ENCODE measurements around the gene KCNJ11.

Gene KCNJ11

DNA sequence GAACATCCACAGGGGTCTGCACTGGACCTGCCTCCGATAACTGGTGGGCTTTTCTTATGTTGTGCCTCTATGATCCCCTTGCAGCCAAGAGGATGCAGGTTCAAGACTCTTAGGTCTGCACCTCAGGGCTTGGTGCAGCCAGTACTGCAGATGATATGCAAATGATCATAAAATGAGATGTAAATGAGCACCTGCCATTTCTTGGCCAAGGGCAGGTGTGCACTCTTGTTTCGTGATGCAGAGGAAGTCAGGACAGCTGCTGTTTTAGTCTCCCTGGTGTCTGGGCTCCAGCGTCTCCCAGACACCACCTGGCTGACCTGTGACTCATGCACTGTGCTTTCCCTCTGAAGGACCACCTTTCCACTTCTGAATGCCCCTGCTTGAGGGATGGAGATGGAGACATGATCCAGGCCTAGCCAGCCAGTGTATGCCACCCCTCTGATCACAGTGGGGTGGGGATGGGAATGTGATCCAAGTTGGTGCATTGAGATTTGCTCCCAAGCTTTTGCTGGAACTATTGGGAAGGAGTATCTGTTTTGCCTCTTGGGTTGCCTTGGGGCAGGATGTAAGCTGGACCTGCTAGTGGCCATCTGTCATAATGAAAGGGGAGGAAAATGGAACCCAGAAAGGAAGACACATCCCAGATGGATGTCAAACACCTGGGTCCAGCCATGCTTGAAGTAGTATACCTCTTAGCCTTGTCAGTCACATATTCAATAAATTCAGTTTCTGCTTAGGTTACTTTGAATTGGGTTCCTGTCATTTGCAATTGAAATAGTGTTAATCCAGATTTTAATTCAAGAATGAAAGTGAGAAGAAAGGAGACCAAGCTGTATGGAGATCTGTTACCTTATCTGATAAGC is 3.3 kb upstream of the KCNJ11 start:
- no peak overlapping the region for H3K14ac ChIP-seq (ENCODE audit: low read length in 2 of 2)
- no peak overlapping the region for H2BK15ac ChIP-seq (ENCODE audit: low read depth, poor library complexity, severe bottlenecking)
- no peak overlapping the region for H4K8ac ChIP-seq (ENCODE audit: low read length)
- H2BK12ac ChIP-seq (ENCODE audit: low read length in 2 of 2): no peak overlapping the region
- no peak overlapping the region for H3K27ac ChIP-seq (ENCODE audit: low read length, poor library complexity, severe bottlenecking)
- H3K18ac ChIP-seq (ENCODE audit: low read depth in 1 of 2, low read length in 2 of 2): no peak overlapping the region
- no peak overlapping the region for H2BK120ac ChIP-seq (ENCODE audit: low read depth, low read length)
- H3K4me2 ChIP-seq (ENCODE audit: low read length, poor library complexity, severe bottlenecking): no peak overlapping the region
- no peak overlapping the region for H3K23ac ChIP-seq (ENCODE audit: low read length in 2 of 2)
- no peak overlapping the region for H4K91ac ChIP-seq (ENCODE audit: low read length)
- H3K9me3 ChIP-seq (ENCODE audit: control insufficient read depth, low read length): no peaks in the 10 kb centered on the region
- no peak overlapping the region for H3K4me3 ChIP-seq (ENCODE audit: insufficient read depth in 1 of 2, low read depth in 1 of 2, low read length in 2 of 2)
- H2AFZ ChIP-seq (ENCODE audit: low read depth, low read length): no peak overlapping the region
- H3K36me3 ChIP-seq (ENCODE audit: control insufficient read depth in 1 of 2, insufficient read depth in 2 of 2, low read depth in 1 of 2, low read length in 2 of 2): no peaks in the 10 kb centered on the region
- no peak overlapping the region for H2AK5ac ChIP-seq (ENCODE audit: low read length, severe bottlenecking)
- peaks cover 12% of the 10 kb centered on the region for H3K4me1 ChIP-seq (ENCODE audit: control insufficient read depth, insufficient read depth, low read depth, low read length)
- DNase-seq: no peak
- no peak overlapping the region for H3K9ac ChIP-seq (ENCODE audit: low read length)
- WGBS: 60% methylated on average over 3 of the region's 3 CpGs
- H3K79me1 ChIP-seq (replicated peaks; ENCODE audit: low read length, poor library complexity, severe bottlenecking): no peaks in the 10 kb centered on the region
- H3K27me3 ChIP-seq (ENCODE audit: control insufficient read depth in 1 of 2, insufficient read depth in 1 of 2, low read length in 2 of 2): peaks cover 39 to 57% of the 10 kb centered on the region in 2 experiments
- no peak overlapping the region for H2BK5ac ChIP-seq (ENCODE audit: low read depth, low read length, poor library complexity, severe bottlenecking)
- H3K4ac ChIP-seq (ENCODE audit: low read depth in 1 of 2, low read length in 2 of 2): no peak overlapping the region

DNA sequence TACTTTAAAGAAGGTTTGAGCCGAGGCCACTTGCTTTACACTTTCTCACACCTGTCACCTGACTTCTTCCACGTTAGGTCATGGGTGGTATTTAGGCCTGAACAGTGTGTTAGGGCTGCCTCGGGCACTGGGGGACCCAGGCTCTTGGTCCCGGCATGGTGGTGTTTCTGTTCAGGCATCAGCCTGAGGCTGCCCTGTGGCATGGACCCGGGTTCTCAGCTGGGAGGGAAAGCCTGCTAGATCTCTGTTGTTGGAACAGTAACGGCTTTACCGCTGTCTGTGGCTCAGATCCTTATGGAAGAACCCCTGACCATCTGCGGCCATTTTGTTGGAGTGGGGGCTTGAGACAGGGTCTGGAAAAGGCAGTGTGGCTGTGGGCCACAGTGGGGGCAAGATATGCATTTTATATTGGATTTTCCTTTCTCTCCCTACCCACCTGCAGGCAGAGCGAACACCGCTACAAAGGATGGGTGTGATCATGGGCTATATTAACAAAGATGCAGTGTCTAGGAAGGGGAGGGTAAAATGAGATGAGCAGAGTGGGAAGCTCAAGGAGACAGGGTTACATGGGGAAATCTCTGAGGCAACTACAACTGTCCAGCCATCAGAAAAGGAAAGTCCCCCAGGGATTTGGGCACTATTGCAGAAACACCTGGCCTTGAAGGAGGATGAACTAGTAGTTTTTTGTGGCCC is 1.6 kb upstream of the KCNJ11 start:
- Histone ChIP-seq H2BK120ac (ENCODE audit: low read depth, low read length) (no peak overlapping the region), H2BK15ac (ENCODE audit: low read depth, poor library complexity, severe bottlenecking) (no peak overlapping the region), H3K23ac (ENCODE audit: low read length in 2 of 2) (no peak overlapping the region), H2BK12ac (ENCODE audit: low read length in 2 of 2) (no peak overlapping the region), H2BK5ac (ENCODE audit: low read depth, low read length, poor library complexity, severe bottlenecking) (no peak overlapping the region), H3K27me3 (ENCODE audit: control insufficient read depth in 1 of 2, insufficient read depth in 1 of 2, low read length in 2 of 2) (peaks cover 52 to 66% of the 10 kb centered on the region in 2 experiments), H3K4me1 (ENCODE audit: control insufficient read depth, insufficient read depth, low read depth, low read length) (peaks cover 12% of the 10 kb centered on the region), H2AFZ (ENCODE audit: low read depth, low read length) (no peak overlapping the region), H3K79me1 (replicated peaks; ENCODE audit: low read length, poor library complexity, severe bottlenecking) (no peaks in the 10 kb centered on the region), H3K9me3 (ENCODE audit: control insufficient read depth, low read length) (no peaks in the 10 kb centered on the region), H3K27ac (ENCODE audit: low read length, poor library complexity, severe bottlenecking) (no peak overlapping the region), H3K4ac (ENCODE audit: low read depth in 1 of 2, low read length in 2 of 2) (no peak overlapping the region), H4K8ac (ENCODE audit: low read length) (no peak overlapping the region), H3K4me2 (ENCODE audit: low read length, poor library complexity, severe bottlenecking) (peak overlapping the region; percentile 86), H4K91ac (ENCODE audit: low read length) (no peak overlapping the region), H3K18ac (ENCODE audit: low read depth in 1 of 2, low read length in 2 of 2) (no peak overlapping the region), H3K36me3 (ENCODE audit: control insufficient read depth in 1 of 2, insufficient read depth in 2 of 2, low read depth in 1 of 2, low read length in 2 of 2) (no peaks in the 10 kb centered on the region), H3K14ac (ENCODE audit: low read length in 2 of 2) (no peak overlapping the region), H2AK5ac (ENCODE audit: low read length, severe bottlenecking) (no peak overlapping the region), H3K4me3 (ENCODE audit: insufficient read depth in 1 of 2, low read depth in 1 of 2, low read length in 2 of 2) (no peak overlapping the region), H3K9ac (ENCODE audit: low read length) (no peak overlapping the region)
- 77% methylated on average over 10 of the region's 10 CpGs for WGBS
- DNase-seq: no peak

DNA sequence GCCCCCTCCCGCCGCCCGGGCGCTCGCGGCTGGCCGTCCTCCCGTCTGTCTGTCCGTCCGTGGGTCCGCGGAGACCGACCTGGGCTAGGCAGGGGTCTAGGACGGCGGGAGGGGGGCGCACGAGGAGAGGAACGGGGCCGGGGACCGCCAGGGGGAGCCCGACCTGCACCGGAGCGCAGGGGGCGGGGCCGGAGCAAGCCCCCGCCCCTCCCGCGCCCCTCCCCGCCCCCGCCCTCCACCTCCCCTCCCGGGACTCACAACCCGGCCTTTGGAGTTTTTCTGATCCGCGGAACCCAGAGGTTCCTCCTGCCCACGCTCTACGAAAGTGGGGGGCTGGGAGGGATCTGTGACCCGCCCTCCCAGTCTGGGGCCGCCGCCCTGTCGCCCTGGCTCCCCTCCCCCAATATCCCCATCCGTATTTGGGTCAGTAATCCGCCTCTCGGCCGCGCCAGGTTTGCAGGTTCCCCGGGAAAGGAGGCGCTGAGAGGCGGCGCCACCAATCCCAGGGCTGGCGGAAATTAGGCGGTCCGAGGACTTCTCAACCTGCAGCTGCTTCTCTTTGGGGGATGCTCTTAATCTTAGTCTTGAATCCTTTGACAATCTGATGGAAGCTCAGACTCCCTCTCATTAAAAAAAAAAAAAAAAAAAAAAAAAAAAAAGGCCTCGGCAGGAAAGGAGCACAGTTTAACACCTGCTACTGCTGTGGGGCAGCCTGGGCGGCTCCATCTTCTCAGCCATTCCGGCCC is 925 bp upstream of the KCNJ11 start:
- Histone ChIP-seq H2BK120ac (ENCODE audit: low read depth, low read length) (peak overlapping the region; percentile 80), H3K23ac (ENCODE audit: low read length in 2 of 2) (no peak overlapping the region), H3K9me3 (ENCODE audit: control insufficient read depth, low read length) (no peaks in the 10 kb centered on the region), H3K27me3 (ENCODE audit: control insufficient read depth in 1 of 2, insufficient read depth in 1 of 2, low read length in 2 of 2) (peaks cover 53 to 63% of the 10 kb centered on the region in 2 experiments), H3K18ac (ENCODE audit: low read depth in 1 of 2, low read length in 2 of 2) (no peak overlapping the region), H3K4ac (ENCODE audit: low read depth in 1 of 2, low read length in 2 of 2) (no peak overlapping the region), H2BK12ac (ENCODE audit: low read length in 2 of 2) (no peak overlapping the region), H4K91ac (ENCODE audit: low read length) (no peak overlapping the region), H3K9ac (ENCODE audit: low read length) (no peak overlapping the region), H3K27ac (ENCODE audit: low read length, poor library complexity, severe bottlenecking) (no peak overlapping the region), H2BK15ac (ENCODE audit: low read depth, poor library complexity, severe bottlenecking) (peak overlapping the region; percentile 31), H2BK5ac (ENCODE audit: low read depth, low read length, poor library complexity, severe bottlenecking) (no peak overlapping the region), H3K4me1 (ENCODE audit: control insufficient read depth, insufficient read depth, low read depth, low read length) (peaks cover 12% of the 10 kb centered on the region), H3K4me2 (ENCODE audit: low read length, poor library complexity, severe bottlenecking) (peak overlapping the region; percentile 86), H2AK5ac (ENCODE audit: low read length, severe bottlenecking) (no peak overlapping the region), H4K8ac (ENCODE audit: low read length) (peak overlapping the region; percentile 46), H2AFZ (ENCODE audit: low read depth, low read length) (peak overlapping the region; percentile 68), H3K4me3 (ENCODE audit: insufficient read depth in 1 of 2, low read depth in 1 of 2, low read length in 2 of 2) (peak overlapping the region in 1 of 2 experiments; percentile 63), H3K79me1 (replicated peaks; ENCODE audit: low read length, poor library complexity, severe bottlenecking) (no peaks in the 10 kb centered on the region), H3K36me3 (ENCODE audit: control insufficient read depth in 1 of 2, insufficient read depth in 2 of 2, low read depth in 1 of 2, low read length in 2 of 2) (no peaks in the 10 kb centered on the region), H3K14ac (ENCODE audit: low read length in 2 of 2) (no peak overlapping the region)
- WGBS: 5% methylated on average over 27 of the region's 55 CpGs
- peak; percentile 48 for DNase-seq

DNA sequence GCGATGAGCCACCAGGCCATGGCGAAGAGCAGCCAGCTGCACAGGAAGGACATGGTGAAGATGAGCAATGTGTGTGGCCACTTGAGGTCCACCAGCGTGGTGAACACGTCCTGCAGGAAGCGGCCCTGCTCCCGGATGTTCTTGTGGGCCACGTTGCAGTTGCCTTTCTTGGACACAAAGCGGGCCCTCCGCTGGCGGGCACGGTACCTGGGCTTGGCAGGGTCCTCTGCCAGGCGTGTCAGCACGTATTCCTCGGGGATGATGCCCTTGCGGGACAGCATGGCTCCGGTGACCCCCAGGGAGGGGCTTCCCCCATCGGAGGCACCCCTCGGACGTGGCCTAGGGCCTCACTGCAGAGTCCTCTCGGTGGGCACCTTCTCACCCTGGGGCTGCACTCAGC is 648 bp downstream of the KCNJ11 start:
- DNase-seq: no peak
- Histone ChIP-seq H3K79me1 (replicated peaks; ENCODE audit: low read length, poor library complexity, severe bottlenecking) (no peaks in the 10 kb centered on the region), H3K4me3 (ENCODE audit: insufficient read depth in 1 of 2, low read depth in 1 of 2, low read length in 2 of 2) (no peak overlapping the region), H2BK15ac (ENCODE audit: low read depth, poor library complexity, severe bottlenecking) (no peak overlapping the region), H3K27ac (ENCODE audit: low read length, poor library complexity, severe bottlenecking) (no peak overlapping the region), H3K9ac (ENCODE audit: low read length) (no peak overlapping the region), H3K4me1 (ENCODE audit: control insufficient read depth, insufficient read depth, low read depth, low read length) (peaks cover 12% of the 10 kb centered on the region), H3K4me2 (ENCODE audit: low read length, poor library complexity, severe bottlenecking) (no peak overlapping the region), H3K4ac (ENCODE audit: low read depth in 1 of 2, low read length in 2 of 2) (no peak overlapping the region), H2BK12ac (ENCODE audit: low read length in 2 of 2) (no peak overlapping the region), H3K23ac (ENCODE audit: low read length in 2 of 2) (no peak overlapping the region), H3K36me3 (ENCODE audit: control insufficient read depth in 1 of 2, insufficient read depth in 2 of 2, low read depth in 1 of 2, low read length in 2 of 2) (no peaks in the 10 kb centered on the region), H3K14ac (ENCODE audit: low read length in 2 of 2) (no peak overlapping the region), H2AFZ (ENCODE audit: low read depth, low read length) (no peak overlapping the region), H3K18ac (ENCODE audit: low read depth in 1 of 2, low read length in 2 of 2) (no peak overlapping the region), H2AK5ac (ENCODE audit: low read length, severe bottlenecking) (no peak overlapping the region), H3K27me3 (ENCODE audit: control insufficient read depth in 1 of 2, insufficient read depth in 1 of 2, low read length in 2 of 2) (peaks cover 44 to 57% of the 10 kb centered on the region in 2 experiments), H2BK5ac (ENCODE audit: low read depth, low read length, poor library complexity, severe bottlenecking) (no peak overlapping the region), H3K9me3 (ENCODE audit: control insufficient read depth, low read length) (no peaks in the 10 kb centered on the region), H2BK120ac (ENCODE audit: low read depth, low read length) (no peak overlapping the region), H4K91ac (ENCODE audit: low read length) (no peak overlapping the region), H4K8ac (ENCODE audit: low read length) (no peak overlapping the region)
- WGBS: 95% methylated on average over 20 of the region's 20 CpGs
